SK-N-MC (cell line): Measurements from ENCODE around the gene OR2B6.

Experiments
- EZH2 ChIP-seq: fragments of 200-600 bp; sonication (generic); IDR thresholded peaks from one replicate; pipeline ENCODE4 v1.6.1; 2017; ENCODE audit warnings: antibody characterized with exemption
- POLR2AphosphoS5 ChIP-seq: IDR thresholded peaks from 2 replicates; pipeline ENCODE4 v1.6.1; 2012; ENCODE audit warnings: mild to moderate bottlenecking, low read depth, low read length, borderline replicate concordance

DNA sequence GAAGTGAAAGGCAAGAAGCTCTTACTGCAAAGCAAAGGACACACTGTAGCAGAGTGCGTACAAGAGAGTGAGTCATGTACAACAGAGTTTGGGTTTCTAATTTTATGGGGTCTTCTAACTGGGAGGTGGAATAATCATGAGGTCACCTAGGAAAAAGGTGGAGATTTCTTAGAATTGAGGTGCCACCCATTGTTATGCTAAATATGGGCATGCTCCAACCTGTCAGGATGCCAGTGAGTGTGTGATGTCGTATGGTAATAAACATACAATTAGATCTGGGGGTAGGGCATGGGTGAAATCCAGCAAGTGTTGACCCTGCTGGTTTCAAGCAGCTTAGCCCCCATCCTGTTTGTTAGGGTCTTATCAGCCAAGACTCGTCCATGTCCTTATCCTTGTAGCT, 46.6 kb downstream of the OR2B6 start:
- no peak for TF ChIP-seq POLR2AphosphoS5
- no peak for TF ChIP-seq EZH2
